ENCODE measurements around the gene VWA1.

The VWA1 gene

GRCh38 chr1:1487701-1488100, 52.2 kb downstream of the VWA1 start:
- Histone ChIP-seq H3K36me3 (ENCODE audit: control insufficient read depth, insufficient read depth, low read length) (peaks cover 11% of the 10 kb centered on the region), H3K79me1 (ENCODE audit: low read length) (no peaks in the 10 kb centered on the region), H2BK5ac (ENCODE audit: low read length) (no peak overlapping the region), H3K9ac (ENCODE audit: low read length) (no peak overlapping the region), H3K56ac (ENCODE audit: low read length) (no peak overlapping the region), H3K18ac (ENCODE audit: low read length) (no peak overlapping the region), H3K4me3 (ENCODE audit: low read length) (no peak overlapping the region), H2BK120ac (ENCODE audit: low read depth, low read length) (no peak overlapping the region), H3K79me2 (ENCODE audit: control insufficient read depth, insufficient read depth, low read length) (no peaks in the 10 kb centered on the region), H4K5ac (ENCODE audit: low read length) (no peak overlapping the region), H3K27ac (ENCODE audit: low read depth, low read length) (no peak overlapping the region), H4K8ac (ENCODE audit: low read depth, low read length) (no peak overlapping the region), H3K27me3 (ENCODE audit: insufficient read depth, low read length, poor library complexity) (no peaks in the 10 kb centered on the region), H3K4ac (ENCODE audit: low read depth, low read length) (no peak overlapping the region), H3K4me2 (ENCODE audit: low read length) (no peak overlapping the region), H2AK5ac (ENCODE audit: low read length) (no peak overlapping the region), H3K4me1 (ENCODE audit: control insufficient read depth, low read depth, low read length) (no peaks in the 10 kb centered on the region), H2BK15ac (replicated peaks; ENCODE audit: low read depth) (no peak overlapping the region), H3K23ac (ENCODE audit: low read length) (no peak overlapping the region)
- WGBS (ENCODE audit: extremely low coverage, insufficient coverage, low lambda C conversion rate), result no CpG with 5 or more reads among the region's 18 CpGs
- no peak for DNase-seq

- Histone ChIP-seq H3K4ac (ENCODE audit: low read depth, low read length) (no peak overlapping the region), H3K4me2 (ENCODE audit: low read length) (no peak overlapping the region), H3K79me1 (ENCODE audit: low read length) (no peaks in the 10 kb centered on the region), H3K4me1 (ENCODE audit: control insufficient read depth, low read depth, low read length) (no peaks in the 10 kb centered on the region), H3K4me3 (ENCODE audit: low read length) (no peak overlapping the region), H3K18ac (ENCODE audit: low read length) (no peak overlapping the region), H3K23ac (ENCODE audit: low read length) (no peak overlapping the region), H4K8ac (ENCODE audit: low read depth, low read length) (no peak overlapping the region), H3K36me3 (ENCODE audit: control insufficient read depth, insufficient read depth, low read length) (peaks cover 8% of the 10 kb centered on the region), H3K56ac (ENCODE audit: low read length) (no peak overlapping the region), H2BK120ac (ENCODE audit: low read depth, low read length) (no peak overlapping the region), H3K27ac (ENCODE audit: low read depth, low read length) (no peak overlapping the region), H2AK5ac (ENCODE audit: low read length) (no peak overlapping the region), H3K9ac (ENCODE audit: low read length) (no peak overlapping the region), H2BK5ac (ENCODE audit: low read length) (no peak overlapping the region), H3K27me3 (ENCODE audit: insufficient read depth, low read length, poor library complexity) (no peaks in the 10 kb centered on the region), H2BK15ac (replicated peaks; ENCODE audit: low read depth) (no peak overlapping the region), H3K79me2 (ENCODE audit: control insufficient read depth, insufficient read depth, low read length) (no peaks in the 10 kb centered on the region), H4K5ac (ENCODE audit: low read length) (no peak overlapping the region)
- no peak for DNase-seq
- WGBS (ENCODE audit: extremely low coverage, insufficient coverage, low lambda C conversion rate), result no CpG with 5 or more reads among the region's 16 CpGs
Observed at GRCh38 chr1:1489231-1489630, 53.7 kb downstream of the VWA1 start.

- Histone ChIP-seq H2AK5ac (ENCODE audit: low read length) (no peak overlapping the region), H3K4ac (ENCODE audit: low read depth, low read length) (no peak overlapping the region), H3K4me1 (ENCODE audit: control insufficient read depth, low read depth, low read length) (no peaks in the 10 kb centered on the region), H3K27ac (ENCODE audit: low read depth, low read length) (no peak overlapping the region), H3K36me3 (ENCODE audit: control insufficient read depth, insufficient read depth, low read length) (peaks cover 8% of the 10 kb centered on the region), H3K18ac (ENCODE audit: low read length) (no peak overlapping the region), H3K4me3 (ENCODE audit: low read length) (no peak overlapping the region), H3K79me2 (ENCODE audit: control insufficient read depth, insufficient read depth, low read length) (no peaks in the 10 kb centered on the region), H3K23ac (ENCODE audit: low read length) (no peak overlapping the region), H2BK15ac (replicated peaks; ENCODE audit: low read depth) (no peak overlapping the region), H3K9ac (ENCODE audit: low read length) (no peak overlapping the region), H4K5ac (ENCODE audit: low read length) (no peak overlapping the region), H3K4me2 (ENCODE audit: low read length) (no peak overlapping the region), H3K27me3 (ENCODE audit: insufficient read depth, low read length, poor library complexity) (no peaks in the 10 kb centered on the region), H4K8ac (ENCODE audit: low read depth, low read length) (no peak overlapping the region), H3K79me1 (ENCODE audit: low read length) (no peaks in the 10 kb centered on the region), H3K56ac (ENCODE audit: low read length) (no peak overlapping the region), H2BK5ac (ENCODE audit: low read length) (no peak overlapping the region), H2BK120ac (ENCODE audit: low read depth, low read length) (no peak overlapping the region)
- no CpG with 5 or more reads among the region's 19 CpGs for WGBS (ENCODE audit: extremely low coverage, insufficient coverage, low lambda C conversion rate)
- DNase-seq, result no peak
Observed at GRCh38 chr1:1489861-1490260, 54.4 kb downstream of the VWA1 start.

GRCh38 chr1:1490633-1491230, 55.2 kb downstream of the VWA1 start:
- Histone ChIP-seq H3K56ac (ENCODE audit: low read length) (no peak overlapping the region), H3K4me1 (ENCODE audit: control insufficient read depth, low read depth, low read length) (no peaks in the 10 kb centered on the region), H4K8ac (ENCODE audit: low read depth, low read length) (no peak overlapping the region), H3K36me3 (ENCODE audit: control insufficient read depth, insufficient read depth, low read length) (peaks cover 8% of the 10 kb centered on the region), H3K18ac (ENCODE audit: low read length) (no peak overlapping the region), H3K4me3 (ENCODE audit: low read length) (no peak overlapping the region), H3K27me3 (ENCODE audit: insufficient read depth, low read length, poor library complexity) (no peaks in the 10 kb centered on the region), H2BK120ac (ENCODE audit: low read depth, low read length) (no peak overlapping the region), H4K5ac (ENCODE audit: low read length) (no peak overlapping the region), H3K23ac (ENCODE audit: low read length) (no peak overlapping the region), H2BK5ac (ENCODE audit: low read length) (no peak overlapping the region), H3K9ac (ENCODE audit: low read length) (no peak overlapping the region), H3K79me1 (ENCODE audit: low read length) (no peaks in the 10 kb centered on the region), H2BK15ac (replicated peaks; ENCODE audit: low read depth) (no peak overlapping the region), H3K79me2 (ENCODE audit: control insufficient read depth, insufficient read depth, low read length) (no peaks in the 10 kb centered on the region), H3K4ac (ENCODE audit: low read depth, low read length) (no peak overlapping the region), H3K27ac (ENCODE audit: low read depth, low read length) (no peak overlapping the region), H3K4me2 (ENCODE audit: low read length) (no peak overlapping the region), H2AK5ac (ENCODE audit: low read length) (no peak overlapping the region)
- WGBS (ENCODE audit: extremely low coverage, insufficient coverage, low lambda C conversion rate), result no CpG with 5 or more reads among the region's 25 CpGs
- no peak for DNase-seq

- H2BK120ac ChIP-seq (ENCODE audit: low read depth, low read length), result no peak overlapping the region
- H3K27ac ChIP-seq (ENCODE audit: low read depth, low read length), result no peak overlapping the region
- peaks cover 8% of the 10 kb centered on the region for H3K36me3 ChIP-seq (ENCODE audit: control insufficient read depth, insufficient read depth, low read length)
Observed at GRCh38 chr1:1491601-1492000, 56.1 kb downstream of the VWA1 start.

More at GRCh38 chr1:1491601-1492000, 56.1 kb downstream of the VWA1 start:
- H3K18ac ChIP-seq (ENCODE audit: low read length), result no peak overlapping the region
- no peaks in the 10 kb centered on the region for H3K4me1 ChIP-seq (ENCODE audit: control insufficient read depth, low read depth, low read length)
- no peak overlapping the region for H3K4me3 ChIP-seq (ENCODE audit: low read length)
- H3K79me2 ChIP-seq (ENCODE audit: control insufficient read depth, insufficient read depth, low read length), result no peaks in the 10 kb centered on the region
- H2BK5ac ChIP-seq (ENCODE audit: low read length), result no peak overlapping the region
- H4K5ac ChIP-seq (ENCODE audit: low read length), result no peak overlapping the region
- no peak overlapping the region for H3K4ac ChIP-seq (ENCODE audit: low read depth, low read length)
- no peak overlapping the region for H3K4me2 ChIP-seq (ENCODE audit: low read length)
- H3K27me3 ChIP-seq (ENCODE audit: insufficient read depth, low read length, poor library complexity), result no peaks in the 10 kb centered on the region
- H2BK15ac ChIP-seq (replicated peaks; ENCODE audit: low read depth), result no peak overlapping the region
- DNase-seq, result no peak
- no peak overlapping the region for H2AK5ac ChIP-seq (ENCODE audit: low read length)
- no peak overlapping the region for H3K56ac ChIP-seq (ENCODE audit: low read length)
- H3K23ac ChIP-seq (ENCODE audit: low read length), result no peak overlapping the region
- H3K79me1 ChIP-seq (ENCODE audit: low read length), result no peaks in the 10 kb centered on the region
- WGBS (ENCODE audit: extremely low coverage, insufficient coverage, low lambda C conversion rate), result no CpG with 5 or more reads among the region's 10 CpGs
- no peak overlapping the region for H3K9ac ChIP-seq (ENCODE audit: low read length)
- H4K8ac ChIP-seq (ENCODE audit: low read depth, low read length), result no peak overlapping the region
